ENCODE measurements around the gene NFIA.

GRCh38 chr1:61406467-61406866 lies 324.1 kb downstream of the NFIA start:
- TF ChIP-seq CTCF (IDR thresholded peaks at IDR 0.05) (no peak), POLR2AphosphoS5 (IDR thresholded peaks at IDR 0.05) (no peak), POLR2A (IDR thresholded peaks at IDR 0.05) (no peak), EP300 (IDR thresholded peaks at IDR 0.05) (no peak)
